ENCODE results near the gene AP3B1.

DNA sequence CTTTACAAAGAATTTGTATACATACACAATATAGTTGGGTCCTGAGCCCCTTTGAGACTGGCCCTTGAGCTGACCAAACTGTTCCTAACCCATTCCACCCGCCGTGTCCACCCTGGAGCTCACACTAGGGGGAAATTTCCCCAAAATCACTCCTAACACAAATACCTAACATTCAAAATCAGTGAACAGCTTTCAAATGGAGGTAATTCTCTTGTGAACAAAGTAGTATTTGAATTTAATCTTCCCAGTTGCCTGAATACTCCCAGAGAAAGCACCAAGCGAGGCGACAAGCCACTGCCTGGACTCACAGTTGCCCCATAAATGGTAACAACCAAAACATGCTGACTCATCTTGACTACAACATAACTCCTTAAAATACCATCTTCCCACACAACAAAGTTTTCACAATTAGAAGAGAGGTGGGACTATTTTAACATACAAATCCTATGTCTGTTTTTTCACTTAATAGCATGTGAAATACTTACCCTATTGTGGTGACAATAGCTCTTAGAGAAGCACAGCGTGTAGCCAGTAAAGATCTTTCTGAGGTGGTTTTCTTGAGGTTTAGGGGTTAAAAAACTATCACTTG lies 34.2 kb upstream of the AP3B1 start:
- TF ChIP-seq, protein P1, sequence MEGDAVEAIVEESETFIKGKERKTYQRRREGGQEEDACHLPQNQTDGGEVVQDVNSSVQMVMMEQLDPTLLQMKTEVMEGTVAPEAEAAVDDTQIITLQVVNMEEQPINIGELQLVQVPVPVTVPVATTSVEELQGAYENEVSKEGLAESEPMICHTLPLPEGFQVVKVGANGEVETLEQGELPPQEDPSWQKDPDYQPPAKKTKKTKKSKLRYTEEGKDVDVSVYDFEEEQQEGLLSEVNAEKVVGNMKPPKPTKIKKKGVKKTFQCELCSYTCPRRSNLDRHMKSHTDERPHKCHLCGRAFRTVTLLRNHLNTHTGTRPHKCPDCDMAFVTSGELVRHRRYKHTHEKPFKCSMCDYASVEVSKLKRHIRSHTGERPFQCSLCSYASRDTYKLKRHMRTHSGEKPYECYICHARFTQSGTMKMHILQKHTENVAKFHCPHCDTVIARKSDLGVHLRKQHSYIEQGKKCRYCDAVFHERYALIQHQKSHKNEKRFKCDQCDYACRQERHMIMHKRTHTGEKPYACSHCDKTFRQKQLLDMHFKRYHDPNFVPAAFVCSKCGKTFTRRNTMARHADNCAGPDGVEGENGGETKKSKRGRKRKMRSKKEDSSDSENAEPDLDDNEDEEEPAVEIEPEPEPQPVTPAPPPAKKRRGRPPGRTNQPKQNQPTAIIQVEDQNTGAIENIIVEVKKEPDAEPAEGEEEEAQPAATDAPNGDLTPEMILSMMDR (IDR thresholded peaks at IDR 0.05; ENCODE audit: insufficient read depth, low read length): no peak
- TF ChIP-seq POLR2AphosphoS5 (IDR thresholded peaks at IDR 0.05; ENCODE audit: low read depth) (no peak), GABPA (IDR thresholded peaks at IDR 0.05; ENCODE audit: low read depth) (no peak)
- TF ChIP-seq, protein P2, sequence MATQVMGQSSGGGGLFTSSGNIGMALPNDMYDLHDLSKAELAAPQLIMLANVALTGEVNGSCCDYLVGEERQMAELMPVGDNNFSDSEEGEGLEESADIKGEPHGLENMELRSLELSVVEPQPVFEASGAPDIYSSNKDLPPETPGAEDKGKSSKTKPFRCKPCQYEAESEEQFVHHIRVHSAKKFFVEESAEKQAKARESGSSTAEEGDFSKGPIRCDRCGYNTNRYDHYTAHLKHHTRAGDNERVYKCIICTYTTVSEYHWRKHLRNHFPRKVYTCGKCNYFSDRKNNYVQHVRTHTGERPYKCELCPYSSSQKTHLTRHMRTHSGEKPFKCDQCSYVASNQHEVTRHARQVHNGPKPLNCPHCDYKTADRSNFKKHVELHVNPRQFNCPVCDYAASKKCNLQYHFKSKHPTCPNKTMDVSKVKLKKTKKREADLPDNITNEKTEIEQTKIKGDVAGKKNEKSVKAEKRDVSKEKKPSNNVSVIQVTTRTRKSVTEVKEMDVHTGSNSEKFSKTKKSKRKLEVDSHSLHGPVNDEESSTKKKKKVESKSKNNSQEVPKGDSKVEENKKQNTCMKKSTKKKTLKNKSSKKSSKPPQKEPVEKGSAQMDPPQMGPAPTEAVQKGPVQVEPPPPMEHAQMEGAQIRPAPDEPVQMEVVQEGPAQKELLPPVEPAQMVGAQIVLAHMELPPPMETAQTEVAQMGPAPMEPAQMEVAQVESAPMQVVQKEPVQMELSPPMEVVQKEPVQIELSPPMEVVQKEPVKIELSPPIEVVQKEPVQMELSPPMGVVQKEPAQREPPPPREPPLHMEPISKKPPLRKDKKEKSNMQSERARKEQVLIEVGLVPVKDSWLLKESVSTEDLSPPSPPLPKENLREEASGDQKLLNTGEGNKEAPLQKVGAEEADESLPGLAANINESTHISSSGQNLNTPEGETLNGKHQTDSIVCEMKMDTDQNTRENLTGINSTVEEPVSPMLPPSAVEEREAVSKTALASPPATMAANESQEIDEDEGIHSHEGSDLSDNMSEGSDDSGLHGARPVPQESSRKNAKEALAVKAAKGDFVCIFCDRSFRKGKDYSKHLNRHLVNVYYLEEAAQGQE (IDR thresholded peaks at IDR 0.05; ENCODE audit: insufficient replicate concordance, low read depth): no peak
